SJSA1 (cell line): ENCODE results near the gene RBL1. TPM values are rescaled to one million over a fixed set of nuclear protein-coding genes. Genes with fewer than 3 reads are reported as not detected.
"Not testable (repeated sequence)": the region's sequence is repeated elsewhere in the genome, so short reads cannot be mapped to it uniquely, and the experiment has no call there.

Source experiments
- DNase-seq, 2 experiments: peaks; one replicate each; pipeline ENCODE4 v3.0.0-alpha.2; 2015 to 2020; ENCODE audit warnings: low spot score in 2 of 2, low read depth in 1 of 2
- H3K27ac ChIP-seq: fragments of 250-450 bp; sonication (Bioruptor Pico); 2 replicates; pipeline ENCODE4 v1.5.1; 2020; ENCODE audit warnings: mild to moderate bottlenecking, moderate library complexity
- H3K27me3 ChIP-seq: fragments of 250-450 bp; sonication (Bioruptor Pico); replicated peaks from 2 replicates; pipeline ENCODE4 v1.5.1; 2020; ENCODE audit warnings: mild to moderate bottlenecking, moderate library complexity
- H3K36me3 ChIP-seq: fragments of 250-450 bp; sonication (Bioruptor Pico); 2 replicates; pipeline ENCODE4 v1.5.1; 2020; ENCODE audit warnings: mild to moderate bottlenecking
- H3K4me1 ChIP-seq: fragments of 250-450 bp; sonication (Bioruptor Pico); replicated peaks from 2 replicates; pipeline ENCODE4 v1.6.1; 2021; ENCODE audit warnings: mild to moderate bottlenecking
- H3K4me3 ChIP-seq: fragments of 250-450 bp; sonication (Bioruptor Pico); 2 replicates; pipeline ENCODE4 v1.5.1; 2020; ENCODE audit warnings: mild to moderate bottlenecking
- H3K9me3 ChIP-seq: fragments of 250-450 bp; sonication (Bioruptor Pico); replicated peaks from 2 replicates; pipeline ENCODE4 v1.5.1; 2020; ENCODE audit warnings: mild to moderate bottlenecking
- total RNA-seq: library from RNA; depleted of rRNA; stranded (reverse); fragments of >200 nt; shearing (Covaris generic); gene quantifications from 2 replicates; pipeline ENCODE4 v1.2.3, GENCODE V29; 2014

RBL1 gene
- total RNA-seq, 1 experiment from 2014 or later = 28.5 TPM

DNA sequence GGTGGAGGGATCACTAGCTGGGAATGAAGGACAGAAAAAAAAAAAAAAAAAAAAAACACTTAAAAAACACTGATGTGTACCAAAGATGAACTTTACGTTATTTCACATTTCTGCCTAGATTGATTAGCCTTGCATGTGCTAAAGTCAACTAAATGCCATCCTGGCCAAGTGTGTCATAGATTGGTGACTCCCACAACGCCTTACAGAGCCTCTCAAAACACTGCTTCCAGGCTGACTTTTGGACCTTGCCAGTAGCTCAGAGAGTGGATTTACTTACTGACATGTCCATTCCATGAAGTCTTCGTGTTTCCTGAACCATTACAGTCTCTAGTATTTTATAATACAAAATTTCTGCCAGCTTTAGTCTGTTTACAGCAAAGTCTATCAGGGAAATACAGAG lies 40.5 kb downstream of the RBL1 start:
- Histone ChIP-seq H3K27me3 (no peaks in the 10 kb centered on the region), H3K27ac (no peak overlapping the region), H3K9me3 (no peaks in the 10 kb centered on the region), H3K4me1 (no peaks in the 10 kb centered on the region), H3K36me3 (peaks cover 64% of the 10 kb centered on the region), H3K4me3 (no peak overlapping the region)
- no peak for DNase-seq

- Histone ChIP-seq H3K36me3 (peaks cover 54% of the 10 kb centered on the region), H3K27ac (no peak overlapping the region), H3K4me3 (no peak overlapping the region), H3K9me3 (no peaks in the 10 kb centered on the region), H3K27me3 (no peaks in the 10 kb centered on the region), H3K4me1 (no peaks in the 10 kb centered on the region)
- no peak for DNase-seq
Observed at GRCh38 chr20:37053230-37053950, 42.4 kb downstream of the RBL1 start.

- no peak overlapping the region for H3K4me3 ChIP-seq
- no peaks in the 10 kb centered on the region for H3K4me1 ChIP-seq
- H3K27ac ChIP-seq = no peak overlapping the region
- peaks cover 72% of the 10 kb centered on the region for H3K36me3 ChIP-seq
- H3K27me3 ChIP-seq = no peaks in the 10 kb centered on the region
- no peak for DNase-seq
- no peaks in the 10 kb centered on the region for H3K9me3 ChIP-seq
Observed at GRCh38 chr20:37042986-37043972, 52.5 kb downstream of the RBL1 start.

GRCh38 chr20:37039366-37039765 lies 56.4 kb downstream of the RBL1 start:
- H3K27me3 ChIP-seq, H3K4me1 ChIP-seq, H3K9me3 ChIP-seq, H3K4me3 ChIP-seq, H3K27ac ChIP-seq, DNase-seq: not testable (repeated sequence)
- peaks cover 57% of the 10 kb centered on the region for H3K36me3 ChIP-seq

GRCh38 chr20:37032077-37032476 lies 63.7 kb downstream of the RBL1 start:
- DNase-seq = no peak
- Histone ChIP-seq H3K4me3 (no peak overlapping the region), H3K27ac (no peak overlapping the region), H3K9me3 (no peaks in the 10 kb centered on the region), H3K4me1 (no peaks in the 10 kb centered on the region), H3K36me3 (peaks cover 59% of the 10 kb centered on the region), H3K27me3 (no peaks in the 10 kb centered on the region)

DNA sequence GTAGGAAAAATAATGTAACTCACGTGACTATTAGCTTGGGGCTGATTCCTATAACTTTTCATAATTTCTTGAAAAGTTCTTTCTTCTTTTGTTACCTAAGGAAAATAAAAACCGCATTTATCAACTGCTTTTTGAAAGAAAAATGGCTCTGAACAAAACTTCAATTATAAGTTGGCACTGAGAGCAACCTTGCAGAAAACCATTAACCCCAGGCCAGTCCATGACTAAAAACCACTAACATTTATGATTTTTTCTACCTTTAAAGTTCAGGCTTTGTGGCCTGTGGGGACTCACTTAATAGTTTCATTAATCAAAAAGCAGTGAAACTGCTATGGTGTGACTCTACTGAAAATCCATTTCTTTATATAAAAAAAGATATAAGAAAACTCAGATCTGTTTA lies 75.2 kb downstream of the RBL1 start:
- Histone ChIP-seq H3K4me1 (no peaks in the 10 kb centered on the region), H3K27ac (no peak overlapping the region), H3K27me3 (no peaks in the 10 kb centered on the region), H3K36me3 (peaks cover 40% of the 10 kb centered on the region), H3K9me3 (no peaks in the 10 kb centered on the region), H3K4me3 (no peak overlapping the region)
- no peak for DNase-seq

- H3K4me1 ChIP-seq, DNase-seq: not testable (repeated sequence)
- H3K36me3 ChIP-seq = peaks cover 13% of the 10 kb centered on the region
Observed at GRCh38 chr20:37012631-37013030, 83.2 kb downstream of the RBL1 start.

GRCh38 chr20:37011858-37012257 lies 83.9 kb downstream of the RBL1 start:
- H3K9me3 ChIP-seq, H3K27ac ChIP-seq, H3K27me3 ChIP-seq, DNase-seq, H3K4me1 ChIP-seq, H3K4me3 ChIP-seq: not testable (repeated sequence)
- H3K36me3 ChIP-seq = peaks cover 13% of the 10 kb centered on the region

More at GRCh38 chr20:37012631-37013030, 83.2 kb downstream of the RBL1 start:
- H3K9me3 ChIP-seq, H3K4me3 ChIP-seq, H3K27me3 ChIP-seq, H3K27ac ChIP-seq: not testable (repeated sequence)

DNA sequence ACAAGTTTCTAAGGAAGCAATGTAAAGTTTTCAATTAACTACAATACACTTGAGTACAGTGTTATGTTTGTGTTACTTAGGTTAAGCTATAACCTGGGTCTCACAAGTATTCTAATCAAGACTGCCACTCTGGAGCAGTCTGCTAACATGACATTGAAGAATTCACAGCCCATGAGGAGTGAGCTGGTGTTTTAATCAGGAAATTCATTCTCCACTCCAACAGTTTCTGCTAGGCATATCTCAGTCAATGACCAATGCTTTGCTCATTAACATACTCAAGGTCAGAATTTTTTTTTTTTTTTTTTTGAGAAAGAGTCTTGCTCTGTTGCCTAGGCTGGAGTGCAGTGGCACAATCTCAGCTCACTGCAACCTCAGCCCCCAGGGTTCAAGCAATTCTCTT lies 84.7 kb downstream of the RBL1 start:
- DNase-seq = no peak
- Histone ChIP-seq H3K27ac (no peak overlapping the region), H3K4me1 (no peaks in the 10 kb centered on the region), H3K9me3 (no peaks in the 10 kb centered on the region), H3K27me3 (no peaks in the 10 kb centered on the region), H3K36me3 (peaks cover 14% of the 10 kb centered on the region), H3K4me3 (no peak overlapping the region)

DNA sequence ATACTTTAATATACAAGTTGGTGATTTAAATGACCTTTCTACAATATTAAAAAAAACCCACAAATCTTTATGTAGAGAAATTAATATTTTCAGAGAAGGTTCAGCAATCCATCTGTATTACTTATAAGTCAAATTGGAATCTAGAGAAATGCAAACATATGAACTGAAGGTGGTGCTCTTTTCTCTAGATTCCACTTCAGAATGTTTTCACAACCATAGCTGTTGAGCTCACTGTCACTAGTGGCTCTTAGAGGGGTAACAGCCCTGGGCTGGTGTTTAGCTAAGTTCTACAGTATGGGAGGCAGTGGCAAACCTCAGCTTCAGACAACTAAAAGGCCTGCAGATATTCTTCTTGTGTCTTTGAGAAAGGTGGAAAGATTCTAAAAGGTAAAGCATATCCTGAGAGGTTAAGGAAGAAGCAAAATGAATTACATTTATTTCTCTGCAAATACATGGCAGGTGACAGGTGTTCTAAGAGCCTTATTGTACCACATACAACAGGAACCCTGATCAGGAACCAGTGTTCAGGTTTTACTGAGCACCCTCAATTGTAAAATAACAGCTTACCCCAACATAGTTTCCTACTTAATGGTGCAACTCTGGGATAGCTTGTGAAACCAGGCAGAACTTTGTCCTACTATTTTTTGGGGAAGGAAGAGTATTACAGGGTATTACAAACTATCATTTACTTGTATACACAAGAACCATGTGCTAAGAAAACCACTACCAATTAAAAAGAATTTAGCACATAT lies 87.7 kb downstream of the RBL1 start:
- H3K4me1 ChIP-seq = no peaks in the 10 kb centered on the region
- no peaks in the 10 kb centered on the region for H3K9me3 ChIP-seq
- H3K27ac ChIP-seq = no peak overlapping the region
- H3K27me3 ChIP-seq = no peaks in the 10 kb centered on the region
- H3K36me3 ChIP-seq = peaks cover 21% of the 10 kb centered on the region
- H3K4me3 ChIP-seq = no peak overlapping the region
- DNase-seq = no peak

- DNase-seq, H3K27me3 ChIP-seq, H3K4me1 ChIP-seq, H3K9me3 ChIP-seq, H3K4me3 ChIP-seq, H3K27ac ChIP-seq: not testable (repeated sequence)
- H3K36me3 ChIP-seq = peaks cover 26% of the 10 kb centered on the region
Observed at GRCh38 chr20:37005062-37005942, 90.5 kb downstream of the RBL1 start.

- H3K36me3 ChIP-seq = peaks cover 32% of the 10 kb centered on the region
- H3K4me3 ChIP-seq, DNase-seq, H3K4me1 ChIP-seq, H3K27me3 ChIP-seq, H3K9me3 ChIP-seq, H3K27ac ChIP-seq: not testable (repeated sequence)
Observed at GRCh38 chr20:37001634-37002033, 94.2 kb downstream of the RBL1 start.

- H3K27ac ChIP-seq, H3K4me3 ChIP-seq, H3K9me3 ChIP-seq, H3K27me3 ChIP-seq, DNase-seq, H3K4me1 ChIP-seq: not testable (repeated sequence)
- peaks cover 37% of the 10 kb centered on the region for H3K36me3 ChIP-seq
Observed at GRCh38 chr20:37000171-37000570, 95.6 kb downstream of the RBL1 start.
